HL-60/S4 treated with retinoic acid at 250 ng/mL for 4 days and 3 days (cell line): ENCODE measurements around the gene CYYR1.

ENCODE experiments used
- in situ Hi-C: fragments of 300-500 bp; cut with MboI; formaldehyde crosslinking; loops from 2 replicates; pipeline ENCODE4 v1.7.0; 2022; ENCODE audit warnings: low sequenced_read_pairs

The CYYR1 gene

DNA sequence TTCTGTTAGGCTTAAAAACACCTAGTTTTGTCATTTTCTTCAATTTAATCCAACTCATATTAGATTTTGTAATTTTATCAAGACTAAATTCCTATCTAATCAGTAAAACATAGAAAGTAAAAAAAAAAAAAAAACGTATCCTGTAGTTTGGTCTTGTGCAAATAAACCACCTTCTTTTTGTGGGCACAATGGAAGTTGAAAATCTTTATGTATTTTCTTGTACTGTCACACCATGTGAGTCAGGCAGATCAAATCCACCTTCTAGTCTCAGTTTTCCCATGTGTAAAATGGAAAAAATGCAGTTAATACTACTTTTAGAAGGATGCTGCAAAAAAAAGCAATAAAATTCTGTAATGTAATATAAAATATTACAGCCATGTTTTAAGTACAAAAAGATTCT, 129.8 kb downstream of the CYYR1 start:
- in situ Hi-C loops, result no loop called here

DNA sequence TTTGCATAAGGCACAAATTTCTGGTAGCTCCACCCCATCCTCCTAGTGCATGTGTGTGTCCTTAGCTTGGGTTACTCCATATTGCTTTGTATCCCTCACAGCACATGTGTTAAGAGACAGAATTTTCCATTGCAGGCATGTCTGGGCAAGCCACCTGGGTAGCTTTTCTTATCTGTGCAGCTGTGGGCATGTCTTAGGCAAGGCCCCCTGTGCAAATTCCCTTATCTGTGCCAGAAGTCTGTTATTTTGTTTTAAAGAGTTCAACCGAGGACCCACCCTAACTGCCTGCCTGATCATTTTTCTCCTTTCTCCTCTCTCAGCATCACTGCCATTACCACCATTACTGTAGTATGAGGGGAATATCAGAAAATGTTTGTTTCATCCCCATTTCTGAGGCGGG, 131.9 kb downstream of the CYYR1 start:
- in situ Hi-C loops, result no loop called here

GRCh38 chr21:26438976-26439375, 134.1 kb downstream of the CYYR1 start:
- in situ Hi-C loops, result no loop called here

DNA sequence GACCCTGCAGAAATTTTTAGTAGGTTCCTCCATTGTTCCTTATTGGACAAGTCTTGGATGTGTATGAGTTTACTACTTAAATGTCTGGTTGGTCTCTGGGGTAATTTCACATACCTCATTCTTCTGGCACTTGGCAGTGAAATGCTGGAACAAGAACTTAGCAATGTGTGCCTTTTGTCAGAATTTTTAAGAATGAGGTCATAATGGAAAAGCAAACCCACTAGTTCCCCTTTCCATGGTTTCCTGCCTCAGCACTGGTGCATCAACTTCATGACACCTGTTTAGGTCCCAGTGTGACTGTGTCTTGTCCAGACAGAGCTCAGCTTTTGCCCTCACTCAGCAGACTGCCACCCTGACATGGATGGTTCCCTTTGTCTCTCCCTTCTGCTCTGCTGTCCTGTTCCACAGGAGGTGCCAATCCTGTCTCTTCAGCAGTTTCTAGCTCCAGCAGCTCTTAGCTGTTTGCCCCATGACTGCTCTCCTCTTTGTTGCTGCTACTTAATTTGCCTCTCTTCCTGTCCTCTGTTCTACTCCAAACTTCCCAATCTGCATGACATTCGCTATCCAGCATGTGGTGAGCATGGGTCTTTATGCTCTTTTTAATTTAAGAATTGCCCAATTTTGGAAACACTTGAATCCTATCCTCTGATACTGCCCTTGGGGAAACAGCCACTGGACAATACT, 135.6 kb downstream of the CYYR1 start:
- in situ Hi-C loops, result no loop called here

- in situ Hi-C loops, result no loop called here
These were observed 139.7 kb downstream of the CYYR1 start for GRCh38 chr21:26433386-26433785.

DNA sequence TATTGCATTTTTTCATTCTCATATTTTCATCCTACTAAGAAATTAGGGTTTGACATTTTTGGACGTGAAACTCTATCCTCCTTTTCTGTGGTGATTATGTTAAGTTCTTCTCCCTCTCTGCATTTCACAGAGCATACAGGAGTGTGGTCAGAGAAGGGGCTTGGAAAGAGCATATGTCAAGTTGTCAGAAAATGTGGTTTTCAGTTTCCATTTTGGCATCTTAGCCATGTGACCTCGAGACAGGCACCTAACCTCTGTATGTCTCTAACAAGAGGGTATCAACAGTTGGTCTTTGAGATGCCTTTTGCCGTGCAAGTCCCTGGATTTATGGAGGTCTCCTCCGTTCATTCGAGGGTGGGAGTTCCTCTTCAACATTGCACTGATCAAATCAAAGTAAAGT, 140.7 kb downstream of the CYYR1 start:
- in situ Hi-C loops, result no loop called here

- in situ Hi-C loops, result no loop called here
These were observed 147.5 kb downstream of the CYYR1 start for GRCh38 chr21:26425576-26425975.

- in situ Hi-C loops, result no loop called here
These were observed 149.6 kb downstream of the CYYR1 start for GRCh38 chr21:26423511-26423910.

DNA sequence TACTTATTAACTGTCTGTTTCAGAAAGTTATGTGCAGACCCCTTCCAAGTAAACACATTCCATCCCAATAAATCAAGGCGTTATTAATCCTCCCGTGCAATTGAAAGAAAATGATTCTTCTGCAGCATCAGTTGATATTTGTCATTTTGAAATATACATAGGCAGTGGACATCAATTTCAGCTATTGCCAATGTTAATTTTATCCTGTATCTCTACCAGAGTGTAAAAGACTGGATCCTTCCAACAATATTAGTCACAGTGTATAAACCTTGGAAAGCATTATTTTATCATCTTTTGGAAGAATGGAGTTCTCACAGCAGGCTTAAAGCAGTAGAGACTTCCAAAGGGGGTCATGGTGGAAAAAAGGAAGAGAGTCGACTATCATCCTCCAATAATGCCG, 150.4 kb downstream of the CYYR1 start:
- in situ Hi-C loops, result no loop called here

DNA sequence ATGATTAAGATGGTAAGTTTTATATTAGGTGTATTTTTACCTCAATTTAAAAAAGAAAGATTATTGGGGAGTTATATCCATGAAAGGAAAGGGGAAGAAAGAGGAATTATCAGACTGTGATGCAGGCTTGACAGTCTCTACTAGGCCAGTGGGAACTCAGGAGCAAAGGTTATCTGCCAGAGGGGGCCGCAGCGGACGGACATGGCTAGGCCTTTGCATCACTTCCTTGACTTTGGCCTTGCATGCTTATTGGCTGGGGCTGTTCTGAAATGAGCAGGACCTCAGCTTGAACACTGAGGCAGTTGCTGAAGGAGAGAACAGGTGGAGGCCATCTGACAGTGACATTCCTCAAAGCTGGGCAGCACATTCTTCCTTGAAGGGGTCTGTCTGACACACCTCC, 150.9 kb downstream of the CYYR1 start:
- in situ Hi-C loops, result no loop called here

DNA sequence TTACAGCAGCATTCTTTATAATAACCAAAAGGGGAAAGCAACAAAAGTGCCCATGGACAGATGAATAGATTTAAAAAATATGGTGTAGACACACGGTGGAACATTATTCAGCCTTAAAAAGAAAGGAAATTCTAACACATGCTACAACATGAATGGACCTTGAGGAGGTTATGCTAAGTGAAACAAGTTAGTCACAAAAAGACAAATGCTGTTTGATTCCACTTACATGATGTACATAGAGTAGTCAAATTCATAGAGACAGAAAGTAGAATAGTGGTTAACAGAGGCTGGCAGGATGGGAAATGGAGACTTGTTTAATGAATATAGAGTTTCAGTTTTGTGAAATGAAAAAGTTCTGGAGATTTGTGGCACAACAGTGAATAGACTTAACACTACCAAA, 151.4 kb downstream of the CYYR1 start:
- in situ Hi-C loops, result no loop called here
